A549 (cell line): ENCODE results near the gene SVIP. TPM values are rescaled to one million over a fixed set of nuclear protein-coding genes. Genes with fewer than 3 reads are reported as not detected.

ENCODE experiments used
- ATAC-seq, 2 experiments: fragments of 200-7000 bp in 1 of 2; fragments of >200 bp in 1 of 2; cut with Nextera tagmentation in 1 of 2; cut with Tn5 transposase in 1 of 2; 3 replicates each; pipeline versions ENCODE4 v1.8.0 to v1.9.1; 2018 to 2020; ENCODE audit warnings: mild to moderate bottlenecking in 1 of 2, moderate library complexity in 1 of 2
- CTCF ChIA-PET: fragments of 300-600 bp; sonication (Branson Sonifier 250); formaldehyde crosslinking; extraction: SDS; loops from one replicate; lab custom pipeline; 2021; ENCODE audit warnings: antibody characterized with exemption, inconsistent platforms; lab: Yijun Ruan, JAX
- POLR2A ChIA-PET: fragments of 350-600 bp; formaldehyde crosslinking; extraction: SDS; loops from one replicate; lab custom pipeline; 2021; ENCODE audit warnings: antibody characterized with exemption, inconsistent platforms; lab: Yijun Ruan, JAX
- DNase-seq, 2 experiments: peaks; one replicate each; pipeline versions ENCODE4 v3.0.0 to v3.0.0-alpha.2; 2011 to 2016; ENCODE audit warnings: low read depth in 1 of 2, low spot score in 1 of 2
- FAIRE-seq: peaks from 2 replicates; lab custom pipeline; 2011; peaks lifted over from hg19 to GRCh38; lab: Jason Lieb, UNC
- H3K27ac ChIP-seq, 2 experiments: fragments of >200 bp; sonication (Bioruptor Twin); formaldehyde crosslinking; 3 replicates each; pipeline ENCODE4 v1.5.1; 2016 to 2017
- H3K4me1 ChIP-seq: fragments of >200 bp; sonication (Bioruptor Twin); formaldehyde crosslinking; 3 replicates; pipeline ENCODE4 v1.6.1; 2016
- H3K4me2 ChIP-seq: fragments of >200 bp; sonication (Bioruptor Twin); formaldehyde crosslinking; 3 replicates; pipeline ENCODE4 v1.6.1; 2016
- H3K4me3 ChIP-seq: fragments of >200 bp; sonication (Bioruptor Twin); formaldehyde crosslinking; 3 replicates; pipeline ENCODE4 v1.5.1; 2016
- H3K9me3 ChIP-seq: fragments of >200 bp; sonication (Bioruptor Twin); formaldehyde crosslinking; 3 replicates; pipeline ENCODE4 v1.6.1; 2016
- BHLHE40 ChIP-seq: IDR thresholded peaks from 2 replicates; pipeline ENCODE4 v1.6.1; 2012; ENCODE audit warnings: low read depth, low read length, inconsistent platforms
- CBX2 ChIP-seq: fragments of 200-600 bp; sonication (generic); IDR thresholded peaks from 2 replicates; pipeline ENCODE4 v1.6.1; 2016; ENCODE audit warnings: low read depth, mild to moderate bottlenecking, borderline replicate concordance
- CBX8 ChIP-seq: fragments of 200-600 bp; sonication (generic); IDR thresholded peaks from 2 replicates; pipeline ENCODE4 v1.6.1; 2016
- CEBPB ChIP-seq, 2 experiments: fragments of >200 bp in 1 of 2; sonication (Bioruptor Twin) in 1 of 2; formaldehyde crosslinking in 1 of 2; IDR thresholded peaks; 2 replicates each; pipeline ENCODE4 v1.6.1; 2012 to 2016
- CHD2 ChIP-seq: fragments of 150-350 bp; IDR thresholded peaks from 2 replicates; pipeline ENCODE4 v1.6.1; 2014; ENCODE audit warnings: low read length; ENCODE audit not compliant: partially characterized antibody
- EHF ChIP-seq: fragments of 250-450 bp; sonication (Bioruptor Pico); IDR thresholded peaks from 2 replicates; pipeline ENCODE4 v1.5.0; 2020; ENCODE audit warnings: mild to moderate bottlenecking
- EHMT2 ChIP-seq: fragments of 200-600 bp; sonication (generic); IDR thresholded peaks from 2 replicates; pipeline ENCODE4 v1.6.1; 2016; ENCODE audit warnings: antibody characterized with exemption, low read depth, mild to moderate bottlenecking, moderate library complexity
- FOSB ChIP-seq: fragments of 250-450 bp; sonication (Bioruptor Pico); IDR thresholded peaks from 2 replicates; pipeline ENCODE4 v1.5.0; 2020; ENCODE audit warnings: mild to moderate bottlenecking, moderate library complexity
- HES2 ChIP-seq: fragments of >200 bp; sonication (Bioruptor Twin); formaldehyde crosslinking; IDR thresholded peaks from 2 replicates; pipeline ENCODE4 v1.6.1; 2016
- HEYL ChIP-seq: fragments of 250-450 bp; sonication (Bioruptor Pico); IDR thresholded peaks from 2 replicates; pipeline ENCODE4 v1.8.0; 2021; ENCODE audit warnings: mild to moderate bottlenecking, moderate library complexity
- HMGXB4 ChIP-seq: fragments of 250-450 bp; sonication (Bioruptor Pico); IDR thresholded peaks from 2 replicates; pipeline ENCODE4 v1.5.0; 2021; ENCODE audit warnings: mild to moderate bottlenecking, moderate library complexity, borderline replicate concordance
- HOXB5 ChIP-seq: fragments of 250-450 bp; sonication (Bioruptor Pico); IDR thresholded peaks from 2 replicates; pipeline ENCODE4 v1.5.0; 2020; ENCODE audit warnings: mild to moderate bottlenecking, moderate library complexity
- JUNB ChIP-seq: fragments of >200 bp; sonication (Bioruptor Twin); formaldehyde crosslinking; IDR thresholded peaks from 2 replicates; pipeline ENCODE4 v1.6.1; 2016
- KDM1A ChIP-seq: fragments of 200-600 bp; sonication (generic); IDR thresholded peaks from 2 replicates; pipeline ENCODE4 v1.6.1; 2016; ENCODE audit warnings: low read depth, mild to moderate bottlenecking
- MAFK ChIP-seq: fragments of 450-650 bp; IDR thresholded peaks from 2 replicates; pipeline ENCODE4 v1.6.1; 2014; ENCODE audit not compliant: partially characterized antibody
- MAX ChIP-seq: IDR thresholded peaks from 2 replicates; pipeline ENCODE4 v1.6.1; 2012
- MAZ ChIP-seq: fragments of 150-350 bp; IDR thresholded peaks from 2 replicates; pipeline ENCODE4 v1.6.1; 2014; ENCODE audit warnings: antibody characterized with exemption, low read depth, low read length, borderline replicate concordance
- MYC ChIP-seq: IDR thresholded peaks from 2 replicates; pipeline ENCODE4 v1.6.1; 2012; ENCODE audit warnings: mild to moderate bottlenecking, inconsistent platforms, low read length, improper control_type of control experiment, borderline replicate concordance
- NPAS2 ChIP-seq: fragments of 250-450 bp; sonication (Bioruptor Pico); IDR thresholded peaks from 2 replicates; pipeline ENCODE4 v1.8.0; 2022; ENCODE audit warnings: mild to moderate bottlenecking, moderate library complexity, borderline replicate concordance
- PHF8 ChIP-seq: fragments of 200-600 bp; sonication (generic); IDR thresholded peaks from 2 replicates; pipeline ENCODE4 v1.6.1; 2016; ENCODE audit warnings: low read depth, mild to moderate bottlenecking, antibody characterized with exemption, moderate library complexity, borderline replicate concordance
- REST ChIP-seq: fragments of 200-600 bp; sonication (generic); IDR thresholded peaks from 2 replicates; pipeline ENCODE4 v1.6.1; 2016; ENCODE audit warnings: antibody characterized with exemption, mild to moderate bottlenecking, moderate library complexity
- RFX5 ChIP-seq: fragments of 450-650 bp; IDR thresholded peaks from 2 replicates; pipeline ENCODE4 v1.7.1; 2014; ENCODE audit warnings: antibody characterized with exemption, mild to moderate bottlenecking, moderate library complexity
- TP53 ChIP-seq: fragments of 250-450 bp; sonication (Bioruptor Pico); IDR thresholded peaks from 2 replicates; pipeline ENCODE4 v1.5.0; 2021; ENCODE audit warnings: mild to moderate bottlenecking, moderate library complexity
- USF2 ChIP-seq: fragments of 450-650 bp; IDR thresholded peaks from 2 replicates; pipeline ENCODE4 v1.6.1; 2014; ENCODE audit warnings: antibody characterized with exemption
- ZSCAN20 ChIP-seq: fragments of 250-450 bp; sonication (Bioruptor Pico); IDR thresholded peaks from 2 replicates; pipeline ENCODE4 v1.8.0; 2022; ENCODE audit warnings: mild to moderate bottlenecking, moderate library complexity
- WGBS: methylation state at CpG from one replicate; pipeline ENCODE4 v1.1.6; 2017; ENCODE audit errors: missing lambda C conversion rate; 5-methylcytosine and 5-hydroxymethylcytosine counted together
- polyA plus RNA-seq, 4 experiments: library from polyadenylated mRNA; depleted of rRNA in 3 of 4; stranded (reverse); fragments of >200 nt; fragmentation: RNase III in 1 of 4; extraction: RNeasy Plus Mini Kit Qiagen cat#74134 plus additional on column Dnase treatment in 1 of 4; gene quantifications; 2 replicates in 3 of 4; 3 replicates in 1 of 4; pipeline ENCODE4 v1.2.3, GENCODE V29; 2011 to 2017

The SVIP gene
- polyA plus RNA-seq, 2 of the 4 experiments (the other 2 are of a cell fraction): 9.1 to 19.5 TPM

GRCh38 chr11:22869325-22869724, 39.7 kb upstream of the SVIP start:
- Histone ChIP-seq H3K27ac (no peak overlapping the region), H3K9me3 (no peaks in the 10 kb centered on the region), H3K4me2 (no peak overlapping the region), H3K4me3 (no peak overlapping the region), H3K4me1 (no peaks in the 10 kb centered on the region)
- TF ChIP-seq JUNB (no peak), CBX8 (no peak), USF2 (no peak), RFX5 (no peak), BHLHE40 (no peak), MAZ (no peak), HES2 (no peak), HOXB5 (CRISPR knock-in tag) (no peak), NPAS2 (CRISPR knock-in tag) (no peak), EHMT2 (no peak), KDM1A (no peak), REST (no peak), CBX2 (no peak)
- FAIRE-seq: no peak
- no peak for ATAC-seq
- ChIA-PET POLR2A (no interaction called here), CTCF (no interaction called here)
- 9% methylated on average over 3 of the region's 3 CpGs for WGBS
- no peak for DNase-seq

- DNase-seq (no peak), ATAC-seq (no peak), FAIRE-seq (no peak)
- TF ChIP-seq EHMT2: no peak
- no peak for TF ChIP-seq MYC
- no peak for TF ChIP-seq HEYL
- no peak for TF ChIP-seq FOSB (CRISPR knock-in tag)
- no peak for TF ChIP-seq HMGXB4 (CRISPR knock-in tag)
- Histone ChIP-seq H3K4me1 (no peaks in the 10 kb centered on the region), H3K4me3 (no peak within 1 kb of the TSS), H3K27ac (no peak within 1 kb of the TSS), H3K4me2 (no peak within 1 kb of the TSS), H3K9me3 (no peaks in the 10 kb centered on the region)
- 27% methylated on average over 4 of the region's 4 CpGs for WGBS
- ChIA-PET CTCF (interaction anchor here (0.6 to 2.4 kb wide), 2 partner anchors 16 to 358 kb away, joined by 3 to 7 read pairs; no protein-coding TSS in a partner anchor), POLR2A (no interaction called here)
These were observed 30.6 kb upstream of the SVIP start, which contains the start of gene CCDC179 for GRCh38 chr11:22860241-22860640. CCDC179 (minus strand) TSS chr11:22860474; CDS start chr11:22860421, 53 bp downstream.

- CTCF ChIA-PET: no interaction called here
- 10% methylated on average over 6 of the region's 6 CpGs for WGBS
- TF ChIP-seq CEBPB (IDR thresholded peaks at IDR 0.05) (no peak), CBX8 (no peak), MAX (no peak), HMGXB4 (CRISPR knock-in tag) (no peak), CHD2 (no peak), PHF8 (no peak), HES2 (no peak), ZSCAN20 (CRISPR knock-in tag) (no peak), EHMT2 (no peak), TP53 (no peak), KDM1A (no peak), MAFK (no peak), EHF (CRISPR knock-in tag) (no peak), HOXB5 (CRISPR knock-in tag) (no peak), RFX5 (no peak)
These were observed 30.2 kb upstream of the SVIP start for GRCh38 chr11:22859756-22860155.

More at GRCh38 chr11:22859756-22860155, 30.2 kb upstream of the SVIP start:
- no peak overlapping the region for H3K4me3 ChIP-seq
- DNase-seq (no peak), FAIRE-seq (no peak), ATAC-seq (no peak)
- H3K9me3 ChIP-seq: no peaks in the 10 kb centered on the region
- no peak overlapping the region for H3K4me2 ChIP-seq
- H3K4me1 ChIP-seq: no peaks in the 10 kb centered on the region
- no peak overlapping the region for H3K27ac ChIP-seq
- POLR2A ChIA-PET: no interaction called here
